Measurements from ENCODE around the gene THAP3.

Gene THAP3, protein sequence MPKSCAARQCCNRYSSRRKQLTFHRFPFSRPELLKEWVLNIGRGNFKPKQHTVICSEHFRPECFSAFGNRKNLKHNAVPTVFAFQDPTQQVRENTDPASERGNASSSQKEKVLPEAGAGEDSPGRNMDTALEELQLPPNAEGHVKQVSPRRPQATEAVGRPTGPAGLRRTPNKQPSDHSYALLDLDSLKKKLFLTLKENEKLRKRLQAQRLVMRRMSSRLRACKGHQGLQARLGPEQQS

DNA sequence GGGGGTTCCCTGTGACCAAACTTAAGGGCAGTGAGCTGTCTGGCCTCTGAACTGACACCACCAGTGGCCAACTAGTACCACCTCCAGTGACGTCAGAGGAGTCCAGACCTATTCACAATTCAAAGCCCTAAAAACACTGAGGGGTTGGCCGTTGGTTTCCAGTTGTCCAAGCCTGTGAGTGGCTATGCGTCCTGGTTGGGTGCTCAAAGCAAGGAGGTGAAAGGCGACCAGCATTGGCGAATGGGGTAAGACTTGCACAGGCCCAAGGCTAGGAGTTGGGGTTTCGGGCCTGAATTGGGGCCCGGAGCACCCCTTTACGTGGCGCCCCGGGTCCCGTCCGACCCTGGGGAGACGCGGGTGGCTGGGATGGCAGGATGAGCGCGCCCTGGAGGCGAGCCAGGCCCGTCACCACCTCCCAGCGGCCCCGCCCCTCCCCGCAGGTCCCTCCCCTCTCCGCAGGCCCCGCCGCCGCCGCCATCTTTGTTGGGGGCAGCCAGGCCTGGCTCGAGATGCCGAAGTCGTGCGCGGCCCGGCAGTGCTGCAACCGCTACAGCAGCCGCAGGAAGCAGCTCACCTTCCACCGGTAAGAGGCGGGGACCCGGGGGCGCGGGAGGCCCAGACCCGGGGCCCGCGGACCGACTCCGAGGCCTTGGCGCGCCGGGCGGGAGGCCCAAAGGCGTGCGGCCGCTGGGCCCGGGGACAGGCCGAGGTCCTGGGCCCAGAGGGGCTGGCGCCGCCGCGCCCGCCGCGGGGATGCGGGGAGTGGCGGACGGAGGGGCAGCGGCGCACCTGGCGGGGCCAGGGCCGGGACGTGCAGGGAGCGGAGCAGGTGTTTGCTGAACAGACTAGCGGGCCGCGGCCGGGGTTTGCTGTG lies at the start of gene THAP3:
THAP3 (plus strand) TSS at position 159 of the 874 bp plus-strand sequence; CDS start at position 510, 351 bp downstream.
- peak; percentile 30 for DNase-seq

DNA sequence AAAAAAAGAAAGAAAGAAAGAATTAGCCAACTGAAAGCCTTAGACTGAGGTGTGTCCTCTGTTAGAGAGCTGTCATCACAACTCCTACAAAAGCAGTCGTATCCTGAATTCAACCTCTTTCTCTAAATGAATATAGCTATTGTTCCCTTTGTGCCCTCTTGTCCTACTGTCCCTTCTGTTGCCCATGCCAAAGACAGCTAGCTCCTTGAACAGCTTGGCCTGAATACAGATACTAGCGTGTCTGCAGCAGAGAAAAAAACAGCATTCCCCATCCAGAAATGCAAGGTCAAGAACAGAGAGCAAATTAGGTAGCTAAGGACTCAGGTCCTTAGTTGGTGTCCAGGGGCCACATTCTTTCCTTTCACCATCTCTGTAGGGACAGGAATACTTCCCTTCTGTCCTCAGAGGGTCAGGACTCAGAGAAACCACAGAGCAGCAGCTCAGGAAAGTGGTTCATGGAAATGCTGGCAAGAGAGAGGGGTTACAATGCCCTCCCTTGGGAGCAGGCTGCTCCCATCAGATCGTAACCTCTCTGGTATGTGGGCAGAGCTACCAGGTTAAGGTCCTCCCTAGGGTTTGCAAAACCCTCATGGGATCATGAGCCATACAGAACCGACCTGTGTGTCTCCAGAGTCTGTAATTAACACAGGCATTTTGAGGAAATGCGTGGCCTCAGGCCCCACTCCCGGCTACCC lies 46.7 kb upstream of the THAP3 start:
- DNase-seq = no peak

DNA sequence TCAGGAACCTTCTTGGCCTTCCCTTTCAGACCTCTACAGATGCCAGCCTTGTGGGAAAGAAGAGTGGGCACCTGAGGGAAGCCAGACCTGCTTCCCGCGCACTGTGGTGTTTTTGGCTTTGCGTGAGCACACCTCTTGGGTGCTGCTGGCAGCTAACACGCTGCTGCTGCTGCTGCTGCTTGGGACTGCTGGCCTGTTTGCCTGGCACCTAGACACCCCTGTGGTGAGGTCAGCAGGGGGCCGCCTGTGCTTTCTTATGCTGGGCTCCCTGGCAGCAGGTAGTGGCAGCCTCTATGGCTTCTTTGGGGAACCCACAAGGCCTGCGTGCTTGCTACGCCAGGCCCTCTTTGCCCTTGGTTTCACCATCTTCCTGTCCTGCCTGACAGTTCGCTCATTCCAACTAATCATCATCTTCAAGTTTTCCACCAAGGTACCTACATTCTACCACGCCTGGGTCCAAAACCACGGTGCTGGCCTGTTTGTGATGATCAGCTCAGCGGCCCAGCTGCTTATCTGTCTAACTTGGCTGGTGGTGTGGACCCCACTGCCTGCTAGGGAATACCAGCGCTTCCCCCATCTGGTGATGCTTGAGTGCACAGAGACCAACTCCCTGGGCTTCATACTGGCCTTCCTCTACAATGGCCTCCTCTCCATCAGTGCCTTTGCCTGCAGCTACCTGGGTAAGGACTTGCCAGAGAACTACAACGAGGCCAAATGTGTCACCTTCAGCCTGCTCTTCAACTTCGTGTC lies 45.9 kb upstream of the THAP3 start:
- DNase-seq = no peak

DNA sequence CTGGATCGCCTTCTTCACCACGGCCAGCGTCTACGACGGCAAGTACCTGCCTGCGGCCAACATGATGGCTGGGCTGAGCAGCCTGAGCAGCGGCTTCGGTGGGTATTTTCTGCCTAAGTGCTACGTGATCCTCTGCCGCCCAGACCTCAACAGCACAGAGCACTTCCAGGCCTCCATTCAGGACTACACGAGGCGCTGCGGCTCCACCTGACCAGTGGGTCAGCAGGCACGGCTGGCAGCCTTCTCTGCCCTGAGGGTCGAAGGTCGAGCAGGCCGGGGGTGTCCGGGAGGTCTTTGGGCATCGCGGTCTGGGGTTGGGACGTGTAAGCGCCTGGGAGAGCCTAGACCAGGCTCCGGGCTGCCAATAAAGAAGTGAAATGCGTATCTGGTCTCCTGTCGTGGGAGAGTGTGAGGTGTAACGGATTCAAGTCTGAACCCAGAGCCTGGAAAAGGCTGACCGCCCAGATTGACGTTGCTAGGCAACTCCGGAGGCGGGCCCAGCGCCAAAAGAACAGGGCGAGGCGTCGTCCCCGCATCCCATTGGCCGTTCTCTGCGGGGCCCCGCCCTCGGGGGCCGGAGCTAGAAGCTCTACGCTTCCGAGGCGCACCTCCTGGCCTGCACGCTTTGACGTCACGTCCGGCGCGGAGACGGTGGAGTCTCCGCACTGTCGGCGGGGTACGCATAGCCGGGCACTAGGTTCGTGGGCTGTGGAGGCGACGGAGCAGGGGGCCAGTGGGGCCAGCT lies 45.1 kb upstream of the THAP3 start, which contains the start of gene ZBTB48:
ZBTB48 (plus strand) TSS at position 621 of the 745 bp plus-strand sequence. CDS start 616 bp downstream, outside the sequence.
- DNase-seq = peak; percentile 83

DNA sequence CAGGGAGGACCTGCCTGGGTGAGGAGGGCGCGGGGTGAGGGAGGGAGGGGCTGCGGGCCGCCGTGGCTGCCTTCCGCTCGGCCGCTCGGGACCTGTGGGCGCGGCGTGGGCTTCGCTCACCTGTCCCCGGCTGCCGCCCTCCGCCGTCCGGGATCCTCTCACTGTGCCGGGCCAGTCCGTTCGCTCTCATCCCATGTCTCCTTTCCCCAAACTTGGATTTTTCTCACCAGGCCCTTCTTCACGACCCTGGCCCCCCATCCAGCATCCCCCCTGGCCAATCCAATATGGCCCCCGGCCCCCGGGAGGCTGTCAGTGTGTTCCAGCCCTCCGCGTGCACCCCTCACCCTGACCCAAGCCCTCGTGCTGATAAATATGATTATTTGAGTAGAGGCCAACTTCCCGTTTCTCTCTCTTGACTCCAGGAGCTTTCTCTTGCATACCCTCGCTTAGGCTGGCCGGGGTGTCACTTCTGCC lies 44.5 kb upstream of the THAP3 start:
- DNase-seq = no peak

DNA sequence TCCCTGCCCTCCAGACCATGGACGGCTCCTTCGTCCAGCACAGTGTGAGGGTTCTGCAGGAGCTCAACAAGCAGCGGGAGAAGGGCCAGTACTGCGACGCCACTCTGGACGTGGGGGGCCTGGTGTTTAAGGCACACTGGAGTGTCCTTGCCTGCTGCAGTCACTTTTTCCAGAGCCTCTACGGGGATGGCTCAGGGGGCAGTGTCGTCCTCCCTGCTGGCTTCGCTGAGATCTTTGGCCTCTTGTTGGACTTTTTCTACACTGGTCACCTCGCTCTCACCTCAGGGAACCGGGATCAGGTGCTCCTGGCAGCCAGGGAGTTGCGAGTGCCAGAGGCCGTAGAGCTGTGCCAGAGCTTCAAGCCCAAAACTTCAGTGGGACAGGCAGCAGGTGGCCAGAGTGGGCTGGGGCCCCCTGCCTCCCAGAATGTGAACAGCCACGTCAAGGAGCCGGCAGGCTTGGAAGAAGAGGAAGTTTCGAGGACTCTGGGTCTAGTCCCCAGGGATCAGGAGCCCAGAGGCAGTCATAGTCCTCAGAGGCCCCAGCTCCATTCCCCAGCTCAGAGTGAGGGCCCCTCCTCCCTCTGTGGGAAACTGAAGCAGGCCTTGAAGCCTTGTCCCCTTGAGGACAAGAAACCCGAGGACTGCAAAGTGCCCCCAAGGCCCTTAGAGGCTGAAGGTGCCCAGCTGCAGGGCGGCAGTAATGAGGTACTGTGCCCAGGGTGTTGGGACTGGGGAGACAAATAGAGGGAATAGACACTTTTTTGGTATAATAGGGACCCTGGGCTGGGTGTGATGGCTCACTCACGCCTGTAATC lies 43.9 kb upstream of the THAP3 start:
- DNase-seq = no peak

DNA sequence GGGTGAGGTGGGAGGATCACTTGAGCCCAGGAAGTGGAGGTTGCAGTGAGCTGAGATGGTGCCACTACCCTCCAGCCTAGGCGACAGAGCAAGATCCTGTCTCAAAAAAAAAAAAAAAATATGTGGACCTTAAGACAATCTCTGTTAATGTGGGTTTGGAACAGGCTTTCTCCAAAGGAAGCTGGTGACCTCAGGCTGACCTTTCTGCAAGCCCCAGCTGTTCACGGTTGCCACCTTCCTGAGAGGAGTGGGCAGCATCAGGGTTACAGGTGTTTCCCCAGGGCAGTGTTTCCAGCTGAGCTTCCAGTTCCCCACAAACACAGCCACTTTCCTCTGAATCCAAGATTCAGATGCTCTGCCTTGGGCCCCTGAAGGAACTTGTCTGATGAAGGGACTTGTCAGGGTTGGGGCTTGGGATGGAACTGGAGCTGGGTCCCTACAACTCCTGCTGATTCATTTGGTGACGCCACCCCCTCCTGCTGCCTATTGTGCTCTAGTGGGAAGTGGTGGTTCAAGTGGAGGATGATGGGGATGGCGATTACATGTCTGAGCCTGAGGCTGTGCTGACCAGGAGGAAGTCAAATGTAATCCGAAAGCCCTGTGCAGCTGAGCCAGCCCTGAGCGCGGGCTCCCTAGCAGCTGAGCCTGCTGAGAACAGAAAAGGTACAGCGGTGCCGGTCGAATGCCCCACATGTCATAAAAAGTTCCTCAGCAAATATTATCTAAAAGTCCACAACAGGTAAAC lies 42.9 kb upstream of the THAP3 start:
- DNase-seq = no peak

DNA sequence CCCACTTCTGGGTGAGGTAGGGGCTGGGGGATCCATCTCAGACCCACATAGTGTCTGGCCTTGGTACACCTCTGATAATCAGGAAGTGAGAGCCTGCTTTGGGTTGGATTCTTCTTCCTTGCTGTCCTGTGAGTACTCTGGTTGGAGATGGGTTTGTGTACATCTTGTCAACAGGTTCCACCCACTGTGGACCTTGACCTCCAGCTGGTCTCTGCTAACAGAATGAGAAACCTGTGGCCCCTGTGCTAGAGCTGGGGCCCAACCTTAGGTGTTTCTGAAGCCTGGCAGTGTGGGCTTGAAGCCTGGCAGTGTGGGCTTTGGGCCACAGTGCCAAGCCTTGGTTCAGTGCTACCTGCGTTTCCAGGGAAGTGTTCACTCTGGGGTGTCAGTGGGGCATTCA lies 42.3 kb upstream of the THAP3 start:
- no peak for DNase-seq

DNA sequence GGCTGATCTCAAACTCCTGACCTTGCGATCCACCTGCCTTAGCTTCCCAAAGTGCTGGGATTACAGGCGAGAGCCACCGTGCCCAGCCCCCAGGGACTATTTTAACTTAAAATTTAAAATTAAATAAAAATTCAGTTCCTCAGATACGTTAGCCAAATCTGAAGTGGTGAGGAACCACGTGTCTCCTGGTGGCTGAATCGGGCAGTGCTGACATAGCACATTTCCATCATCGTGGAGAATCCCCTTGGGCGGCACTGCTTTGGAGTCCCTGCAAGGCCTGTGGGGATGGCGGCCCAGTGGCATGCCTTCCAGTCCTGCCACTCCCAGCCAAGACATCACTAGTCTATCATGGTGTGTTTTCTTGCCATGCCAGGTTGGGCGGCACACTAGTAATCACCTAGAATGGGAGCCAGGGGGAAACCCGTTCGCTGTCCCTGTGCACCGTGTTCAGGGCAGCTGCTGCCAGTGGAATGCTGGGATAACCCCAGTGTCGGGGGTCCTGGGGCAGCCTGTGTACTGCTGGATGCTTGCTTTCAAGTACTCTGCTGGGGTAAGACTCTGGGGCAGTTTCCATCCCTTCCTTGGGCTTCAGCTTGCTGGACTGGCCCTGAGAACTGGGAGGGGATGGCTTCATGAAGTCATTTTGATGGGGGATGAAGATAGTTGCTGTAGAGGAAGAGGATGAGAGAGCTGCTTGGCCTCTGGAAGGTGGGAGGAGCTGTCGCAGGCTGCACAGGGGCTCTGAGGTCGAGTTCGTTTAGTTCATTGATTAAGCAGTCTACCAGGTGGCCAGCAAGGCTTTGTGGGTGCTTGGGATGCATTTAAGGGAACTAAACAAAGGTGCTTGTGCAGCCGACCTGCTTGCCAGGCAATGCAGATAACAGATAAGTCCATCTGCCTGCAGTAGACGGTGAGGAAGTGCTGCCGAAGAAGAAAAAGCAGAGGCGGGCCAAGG lies 40.3 kb upstream of the THAP3 start:
- DNase-seq = no peak

DNA sequence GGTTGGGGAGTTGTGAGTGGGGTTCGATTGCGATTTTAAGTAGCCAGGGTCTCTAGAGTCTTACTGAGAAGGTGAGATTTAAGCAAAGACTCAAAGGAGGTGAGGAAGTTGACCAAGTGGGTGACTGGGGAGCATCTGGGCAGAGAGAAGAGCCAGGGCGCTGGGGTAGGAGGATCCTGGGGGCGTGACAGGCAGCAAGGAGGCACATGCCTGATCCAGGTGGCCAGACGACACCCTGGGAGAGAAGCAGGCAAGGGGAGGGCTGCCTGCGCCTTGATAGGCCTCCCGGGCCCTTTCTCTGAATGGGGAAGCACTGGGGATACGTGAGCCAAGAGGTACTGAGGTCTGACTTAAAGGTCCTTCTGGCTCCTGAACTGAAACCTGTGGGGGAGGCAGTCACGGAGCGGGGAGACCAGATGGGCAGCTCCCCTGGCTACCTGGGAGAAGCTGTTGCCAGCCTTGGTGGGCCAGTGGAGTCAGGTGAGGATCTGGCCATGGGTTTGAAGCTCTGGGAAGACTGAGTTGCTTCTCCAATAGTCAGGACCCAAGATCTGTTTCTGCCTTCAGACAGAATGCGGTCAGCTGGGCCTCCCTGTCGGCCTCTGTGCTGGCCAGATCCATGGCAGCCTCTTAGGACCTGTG lies 39.5 kb upstream of the THAP3 start:
- DNase-seq = no peak

DNA sequence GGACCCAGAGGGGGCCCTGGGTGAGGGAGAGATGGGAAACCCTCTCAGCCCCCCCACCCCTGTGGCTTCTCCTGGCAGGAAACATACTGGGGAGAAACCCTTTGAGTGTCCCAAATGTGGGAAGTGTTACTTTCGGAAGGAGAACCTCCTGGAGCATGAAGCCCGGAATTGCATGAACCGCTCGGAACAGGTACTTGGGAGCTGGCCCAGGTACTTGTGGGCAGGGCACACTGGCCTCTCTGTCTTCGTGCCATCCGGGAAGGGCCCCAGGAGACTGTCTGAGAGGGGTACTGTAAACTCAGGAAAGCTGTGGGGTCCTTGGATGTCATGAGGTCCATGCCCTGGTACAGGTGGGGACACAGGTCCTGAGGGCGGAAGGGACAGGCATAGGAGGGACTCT lies 38.8 kb upstream of the THAP3 start:
- no peak for DNase-seq

DNA sequence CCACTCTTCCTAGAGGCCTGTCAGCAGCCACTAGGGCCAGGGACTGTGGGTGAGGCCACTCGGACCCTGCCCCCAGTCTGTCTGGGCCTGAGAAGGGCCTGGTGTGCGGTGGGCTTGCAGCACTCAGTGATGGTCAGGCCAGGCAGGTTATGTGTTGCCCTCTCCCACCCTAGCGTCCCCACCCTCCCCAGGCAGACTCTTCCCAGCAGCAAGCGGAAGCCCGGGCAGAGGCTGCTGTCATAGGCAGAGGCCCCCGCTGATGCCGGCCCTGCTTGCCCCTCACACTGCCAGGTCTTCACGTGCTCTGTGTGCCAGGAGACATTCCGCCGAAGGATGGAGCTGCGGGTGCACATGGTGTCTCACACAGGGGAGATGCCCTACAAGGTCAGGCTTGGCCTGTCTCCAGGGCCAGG lies 38.3 kb upstream of the THAP3 start:
- no peak for DNase-seq

DNA sequence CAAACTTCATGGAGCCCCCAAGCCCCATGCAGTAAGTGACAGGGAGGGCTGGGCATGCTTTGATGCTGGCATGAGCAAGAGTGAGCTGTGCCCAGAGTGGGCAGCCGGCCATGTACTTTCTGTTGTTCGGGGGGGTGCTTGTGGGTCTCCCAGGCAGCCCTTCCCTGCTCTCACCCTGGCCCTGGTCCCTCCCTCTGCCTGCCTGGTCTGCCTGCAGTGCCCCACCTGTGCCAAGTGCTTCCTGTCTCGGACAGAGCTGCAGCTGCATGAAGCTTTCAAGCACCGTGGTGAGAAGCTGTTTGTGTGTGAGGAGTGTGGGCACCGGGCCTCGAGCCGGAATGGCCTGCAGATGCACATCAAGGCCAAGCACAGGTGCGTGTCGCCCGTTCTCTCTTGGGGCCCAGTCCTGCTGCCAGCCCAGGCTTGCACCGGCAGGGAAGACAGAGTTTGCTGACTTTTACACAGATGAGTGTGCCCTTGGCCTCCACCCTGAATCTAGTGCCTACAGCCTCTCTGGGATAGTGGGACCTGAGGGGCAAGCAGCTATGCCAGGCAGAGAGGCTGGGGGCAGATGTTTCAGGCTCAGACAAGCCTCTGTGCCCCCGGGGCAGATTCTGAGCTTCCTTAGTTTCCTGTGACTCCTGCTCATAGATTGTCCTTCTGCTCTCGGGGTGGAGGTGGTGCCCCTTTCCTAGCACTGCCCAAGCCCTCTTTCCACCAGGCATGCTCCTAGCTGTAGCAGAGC lies 37.2 kb upstream of the THAP3 start:
- DNase-seq = no peak

DNA sequence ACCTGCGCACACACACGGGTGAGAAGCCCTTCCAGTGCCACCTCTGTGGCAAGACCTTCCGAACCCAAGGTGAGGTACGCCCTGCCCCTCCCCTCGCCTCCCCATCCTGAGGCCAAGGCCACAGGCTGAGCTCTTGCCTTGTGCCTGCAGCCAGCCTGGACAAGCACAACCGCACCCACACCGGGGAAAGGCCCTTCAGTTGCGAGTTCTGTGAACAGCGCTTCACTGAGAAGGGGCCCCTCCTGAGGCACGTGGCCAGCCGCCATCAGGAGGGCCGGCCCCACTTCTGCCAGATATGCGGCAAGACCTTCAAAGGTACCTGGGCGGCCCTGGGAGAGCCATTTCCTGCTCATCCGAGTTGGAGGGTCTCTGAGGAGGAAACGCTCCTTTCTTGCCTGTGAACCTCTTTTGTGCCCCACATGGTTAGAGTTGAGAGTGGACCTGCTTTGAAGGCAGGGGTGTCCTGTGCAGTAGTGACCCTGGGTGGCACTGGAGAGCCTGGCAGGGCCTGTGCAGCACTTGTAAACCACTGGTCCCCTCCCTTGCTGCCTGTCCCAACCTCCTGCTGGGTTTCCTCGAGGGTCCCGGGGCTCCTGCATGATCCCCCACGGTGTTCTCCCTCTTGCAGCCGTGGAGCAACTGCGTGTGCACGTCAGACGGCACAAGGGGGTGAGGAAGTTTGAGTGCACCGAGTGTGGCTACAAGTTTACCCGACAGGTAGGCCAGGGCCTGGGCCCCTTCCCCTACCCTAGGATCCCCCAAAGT lies 36.4 kb upstream of the THAP3 start:
- DNase-seq = no peak

DNA sequence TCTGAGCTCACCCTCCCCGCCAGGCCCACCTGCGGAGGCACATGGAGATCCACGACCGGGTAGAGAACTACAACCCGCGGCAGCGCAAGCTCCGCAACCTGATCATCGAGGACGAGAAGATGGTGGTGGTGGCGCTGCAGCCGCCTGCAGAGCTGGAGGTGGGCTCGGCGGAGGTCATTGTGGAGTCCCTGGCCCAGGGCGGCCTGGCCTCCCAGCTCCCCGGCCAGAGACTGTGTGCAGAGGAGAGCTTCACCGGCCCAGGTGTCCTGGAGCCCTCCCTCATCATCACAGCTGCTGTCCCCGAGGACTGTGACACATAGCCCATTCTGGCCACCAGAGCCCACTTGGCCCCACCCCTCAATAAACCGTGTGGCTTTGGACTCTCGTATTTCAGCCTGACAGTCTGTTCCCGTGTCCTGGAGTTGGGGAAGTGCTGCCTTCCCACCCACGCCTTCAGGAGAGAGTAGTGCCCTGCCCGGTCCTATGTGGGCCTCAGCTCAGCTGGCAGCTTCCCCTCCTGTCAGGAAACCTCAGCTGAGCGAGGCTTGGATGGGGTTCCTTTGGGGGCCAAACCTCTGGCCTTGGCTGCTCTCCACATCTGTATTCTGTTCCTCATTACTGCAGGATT lies 35.7 kb upstream of the THAP3 start:
- DNase-seq = no peak

DNA sequence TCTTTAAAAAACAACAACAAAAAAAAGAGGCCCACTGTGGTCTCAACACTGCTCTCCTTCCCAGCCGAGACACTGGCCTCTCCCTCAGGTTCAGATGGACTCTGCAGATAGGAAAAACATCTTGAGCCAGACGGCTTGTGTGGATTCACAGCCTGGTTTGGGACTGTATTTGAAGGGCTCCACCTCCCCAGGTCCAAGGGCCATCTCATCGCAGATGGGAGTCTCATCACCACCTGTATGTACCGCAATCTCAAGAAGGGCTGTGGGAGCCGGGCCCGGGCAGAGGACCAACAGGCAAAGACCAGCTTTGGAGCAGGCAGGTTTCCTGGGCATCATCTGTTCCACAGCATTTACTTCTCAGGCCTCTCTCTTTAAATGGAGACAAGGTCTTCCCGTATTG lies 34.6 kb upstream of the THAP3 start:
- DNase-seq = no peak

DNA sequence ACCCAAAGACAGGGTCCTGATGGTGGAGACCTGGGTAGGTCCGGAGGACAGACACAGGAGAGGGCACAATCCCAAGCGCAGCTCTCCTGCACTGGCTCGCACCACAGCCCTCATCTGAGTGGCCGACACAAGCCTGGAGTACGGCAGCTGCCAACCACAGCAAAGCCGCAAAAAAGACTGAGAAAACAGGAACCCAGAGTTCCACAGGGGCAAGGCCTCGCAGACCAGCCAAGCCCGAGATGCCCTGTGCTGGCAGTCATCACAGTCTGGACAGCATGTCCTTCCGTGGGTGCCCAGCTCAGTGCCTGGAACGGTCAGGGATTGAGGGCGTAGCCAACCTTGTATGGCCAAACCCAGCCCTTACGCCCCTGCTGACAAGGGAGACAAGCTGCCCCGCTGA lies 33.4 kb upstream of the THAP3 start:
- no peak for DNase-seq
